SK-N-SH treated with all-trans-retinoic acid at 6 μM for 48 hours (cell line): ENCODE measurements around the gene GARIN5A.

ENCODE experiments used
- OSR1 ChIP-seq: fragments of 250-450 bp; sonication (Bioruptor Pico); IDR thresholded peaks from 2 replicates; pipeline ENCODE4 v1.8.0; 2022; ENCODE audit warnings: moderate library complexity, mild to moderate bottlenecking, inconsistent platforms
- PPARA ChIP-seq: fragments of 250-450 bp; sonication (Bioruptor Pico); IDR thresholded peaks from 2 replicates; pipeline ENCODE4 v1.5.0; 2020; ENCODE audit warnings: mild to moderate bottlenecking, borderline replicate concordance
- RARB ChIP-seq: fragments of 250-450 bp; sonication (Bioruptor Pico); IDR thresholded peaks from 2 replicates; pipeline ENCODE4 v1.8.0; 2021; ENCODE audit warnings: mild to moderate bottlenecking, moderate library complexity
- ZFP3 ChIP-seq: fragments of 250-450 bp; sonication (Bioruptor Pico); IDR thresholded peaks from 2 replicates; pipeline ENCODE4 v1.5.0; 2020; ENCODE audit warnings: mild to moderate bottlenecking, moderate library complexity
- TF ChIP-seq, protein P1 (sequence below): fragments of 250-450 bp; sonication (Bioruptor Pico); IDR thresholded peaks from 2 replicates; pipeline ENCODE4 v1.8.0; 2021; ENCODE audit warnings: low read depth, mild to moderate bottlenecking, moderate library complexity, borderline replicate concordance

DNA sequence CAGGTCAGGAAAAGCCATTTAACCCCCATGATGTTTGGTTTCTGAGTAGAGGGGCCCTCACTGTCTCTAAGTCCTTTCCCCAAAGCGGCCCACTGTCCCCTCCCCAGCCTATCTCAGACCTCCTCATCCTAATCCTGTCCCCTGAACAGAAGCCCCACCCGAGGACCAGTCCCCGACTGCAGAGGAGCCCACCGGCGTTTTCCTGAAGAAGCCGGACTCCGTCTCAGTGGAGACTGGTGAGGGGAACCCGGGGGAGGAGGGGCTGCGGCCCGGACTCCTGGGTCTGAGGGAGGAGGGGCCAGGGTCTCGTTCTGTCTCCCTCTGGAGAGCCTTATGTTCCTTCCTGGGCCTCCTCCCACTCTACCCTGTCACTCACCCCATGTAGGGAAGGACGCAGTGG lies 41.0 kb downstream of the GARIN5A start:
- TF ChIP-seq, protein P1, sequence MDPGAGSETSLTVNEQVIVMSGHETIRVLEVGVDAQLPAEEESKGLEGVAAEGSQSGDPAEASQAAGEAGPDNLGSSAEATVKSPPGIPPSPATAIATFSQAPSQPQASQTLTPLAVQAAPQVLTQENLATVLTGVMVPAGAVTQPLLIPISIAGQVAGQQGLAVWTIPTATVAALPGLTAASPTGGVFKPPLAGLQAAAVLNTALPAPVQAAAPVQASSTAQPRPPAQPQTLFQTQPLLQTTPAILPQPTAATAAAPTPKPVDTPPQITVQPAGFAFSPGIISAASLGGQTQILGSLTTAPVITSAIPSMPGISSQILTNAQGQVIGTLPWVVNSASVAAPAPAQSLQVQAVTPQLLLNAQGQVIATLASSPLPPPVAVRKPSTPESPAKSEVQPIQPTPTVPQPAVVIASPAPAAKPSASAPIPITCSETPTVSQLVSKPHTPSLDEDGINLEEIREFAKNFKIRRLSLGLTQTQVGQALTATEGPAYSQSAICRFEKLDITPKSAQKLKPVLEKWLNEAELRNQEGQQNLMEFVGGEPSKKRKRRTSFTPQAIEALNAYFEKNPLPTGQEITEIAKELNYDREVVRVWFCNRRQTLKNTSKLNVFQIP (CRISPR knock-in tag) = no peak
- TF ChIP-seq PPARA (CRISPR knock-in tag) (no peak), RARB (CRISPR knock-in tag) (no peak), OSR1 (CRISPR knock-in tag) (no peak), ZFP3 (CRISPR knock-in tag) (no peak)
